Measurements from ENCODE around the gene RBM3. TPM values are rescaled to one million over a fixed set of nuclear protein-coding genes. Genes with fewer than 3 reads are reported as not detected.

Gene RBM3
- total and polyA plus RNA-seq, 2 donors (not counting 1 experiment from before 2014, with no cell fraction given), result 52.7 to 464 TPM

DNA sequence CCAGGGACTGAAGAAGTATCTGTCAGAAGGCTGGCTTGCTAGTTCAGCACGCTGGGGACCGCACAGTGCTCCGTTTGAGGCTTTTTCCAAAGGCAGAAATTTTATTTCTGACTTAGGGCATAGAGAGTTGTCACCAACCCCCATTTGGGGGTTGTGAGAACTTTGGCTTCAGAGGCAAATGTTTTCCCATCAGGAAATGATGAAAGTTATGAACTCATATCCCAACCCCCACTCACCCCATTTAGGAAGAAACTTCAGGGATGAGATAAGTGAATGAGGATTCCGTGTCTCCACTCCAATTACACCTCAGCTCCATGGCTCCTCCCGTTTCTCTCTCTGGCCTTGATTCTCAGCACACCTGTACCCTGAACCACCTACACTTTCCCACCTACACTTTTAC lies 18.7 kb downstream of the RBM3 start:
- H3K9me3 ChIP-seq (ENCODE audit: control insufficient read depth, insufficient read depth, low read depth, low read length), result no peaks in the 10 kb centered on the region
- no peak overlapping the region for H3K4me3 ChIP-seq (replicated peaks in 1 of 4; ENCODE audit: control extremely low read depth in 1 of 4, insufficient read depth in 1 of 4, low read depth in 3 of 4, low read length in 4 of 4)
- H2AFZ ChIP-seq (ENCODE audit: low read length), result no peak overlapping the region
- peak in 1 of 2 donors; percentile 24 for DNase-seq (ENCODE audit: low read depth in 2 of 2)
- no peak for TF ChIP-seq EZH2 (IDR thresholded peaks at IDR 0.05; ENCODE audit: low read length, missing control alignments)
- TF ChIP-seq, protein P1, sequence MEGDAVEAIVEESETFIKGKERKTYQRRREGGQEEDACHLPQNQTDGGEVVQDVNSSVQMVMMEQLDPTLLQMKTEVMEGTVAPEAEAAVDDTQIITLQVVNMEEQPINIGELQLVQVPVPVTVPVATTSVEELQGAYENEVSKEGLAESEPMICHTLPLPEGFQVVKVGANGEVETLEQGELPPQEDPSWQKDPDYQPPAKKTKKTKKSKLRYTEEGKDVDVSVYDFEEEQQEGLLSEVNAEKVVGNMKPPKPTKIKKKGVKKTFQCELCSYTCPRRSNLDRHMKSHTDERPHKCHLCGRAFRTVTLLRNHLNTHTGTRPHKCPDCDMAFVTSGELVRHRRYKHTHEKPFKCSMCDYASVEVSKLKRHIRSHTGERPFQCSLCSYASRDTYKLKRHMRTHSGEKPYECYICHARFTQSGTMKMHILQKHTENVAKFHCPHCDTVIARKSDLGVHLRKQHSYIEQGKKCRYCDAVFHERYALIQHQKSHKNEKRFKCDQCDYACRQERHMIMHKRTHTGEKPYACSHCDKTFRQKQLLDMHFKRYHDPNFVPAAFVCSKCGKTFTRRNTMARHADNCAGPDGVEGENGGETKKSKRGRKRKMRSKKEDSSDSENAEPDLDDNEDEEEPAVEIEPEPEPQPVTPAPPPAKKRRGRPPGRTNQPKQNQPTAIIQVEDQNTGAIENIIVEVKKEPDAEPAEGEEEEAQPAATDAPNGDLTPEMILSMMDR (conservative IDR thresholded peaks at IDR 0.05 in 1 of 2, IDR thresholded peaks at IDR 0.05 in 1 of 2; ENCODE audit: low read depth in 1 of 2, low read length in 2 of 2), result no peak
- no peaks in the 10 kb centered on the region for H4K20me1 ChIP-seq (ENCODE audit: control insufficient read depth, extremely low read depth, insufficient read depth, low read length)
- no peaks in the 10 kb centered on the region for H3K36me3 ChIP-seq (ENCODE audit: control insufficient read depth, insufficient read depth, low read length)
- peaks cover 3% of the 10 kb centered on the region for H3K4me1 ChIP-seq (ENCODE audit: control insufficient read depth, extremely low read depth, insufficient read depth, low read length)
- no peak overlapping the region for H3K4me2 ChIP-seq (ENCODE audit: extremely low read depth, insufficient read depth, low read length)
- H3K9ac ChIP-seq (ENCODE audit: insufficient read depth, low read length), result no peak overlapping the region
- H3K79me2 ChIP-seq (ENCODE audit: control insufficient read depth, insufficient read depth, low read length), result no peaks in the 10 kb centered on the region
- no peak overlapping the region for H3K27ac ChIP-seq (ENCODE audit: insufficient read depth, low read length)
- H3K27me3 ChIP-seq (ENCODE audit: control insufficient read depth, insufficient read depth, low read length), result no peaks in the 10 kb centered on the region

DNA sequence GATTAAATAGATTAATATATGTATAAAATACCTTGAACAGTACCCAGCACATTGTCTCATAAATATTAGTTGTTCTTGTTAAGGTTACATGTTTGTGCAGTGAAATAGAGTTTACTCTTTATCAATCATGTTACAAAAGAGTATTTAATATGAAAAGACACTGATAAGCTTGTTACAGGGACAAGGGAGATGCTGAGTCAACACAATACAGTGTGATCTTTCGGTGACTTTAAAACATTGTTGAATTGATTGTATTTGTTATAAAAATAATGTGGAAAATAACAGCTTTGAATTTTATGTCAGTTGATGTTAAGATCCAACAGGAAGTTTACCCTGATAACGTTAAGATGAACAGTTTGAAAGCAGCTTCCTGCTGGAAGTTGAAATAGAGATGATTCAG lies 21.6 kb downstream of the RBM3 start:
- Histone ChIP-seq H3K4me2 (ENCODE audit: extremely low read depth, insufficient read depth, low read length) (no peak overlapping the region), H3K4me1 (ENCODE audit: control insufficient read depth, extremely low read depth, insufficient read depth, low read length) (peaks cover 3% of the 10 kb centered on the region), H3K36me3 (ENCODE audit: control insufficient read depth, insufficient read depth, low read length) (peaks cover 2% of the 10 kb centered on the region), H3K4me3 (replicated peaks in 1 of 4; ENCODE audit: control extremely low read depth in 1 of 4, insufficient read depth in 1 of 4, low read depth in 3 of 4, low read length in 4 of 4) (no peak overlapping the region), H3K9me3 (ENCODE audit: control insufficient read depth, insufficient read depth, low read depth, low read length) (no peaks in the 10 kb centered on the region), H3K27ac (ENCODE audit: insufficient read depth, low read length) (no peak overlapping the region), H3K27me3 (ENCODE audit: control insufficient read depth, insufficient read depth, low read length) (no peaks in the 10 kb centered on the region), H3K9ac (ENCODE audit: insufficient read depth, low read length) (no peak overlapping the region), H4K20me1 (ENCODE audit: control insufficient read depth, extremely low read depth, insufficient read depth, low read length) (no peaks in the 10 kb centered on the region), H2AFZ (ENCODE audit: low read length) (no peak overlapping the region), H3K79me2 (ENCODE audit: control insufficient read depth, insufficient read depth, low read length) (peaks cover 3% of the 10 kb centered on the region)
- TF ChIP-seq EZH2 (IDR thresholded peaks at IDR 0.05; ENCODE audit: low read length, missing control alignments), result no peak
- TF ChIP-seq, protein P1 (conservative IDR thresholded peaks at IDR 0.05 in 1 of 2, IDR thresholded peaks at IDR 0.05 in 1 of 2; ENCODE audit: low read depth in 1 of 2, low read length in 2 of 2), result no peak
- DNase-seq (ENCODE audit: low read depth in 2 of 2), result no peak

DNA sequence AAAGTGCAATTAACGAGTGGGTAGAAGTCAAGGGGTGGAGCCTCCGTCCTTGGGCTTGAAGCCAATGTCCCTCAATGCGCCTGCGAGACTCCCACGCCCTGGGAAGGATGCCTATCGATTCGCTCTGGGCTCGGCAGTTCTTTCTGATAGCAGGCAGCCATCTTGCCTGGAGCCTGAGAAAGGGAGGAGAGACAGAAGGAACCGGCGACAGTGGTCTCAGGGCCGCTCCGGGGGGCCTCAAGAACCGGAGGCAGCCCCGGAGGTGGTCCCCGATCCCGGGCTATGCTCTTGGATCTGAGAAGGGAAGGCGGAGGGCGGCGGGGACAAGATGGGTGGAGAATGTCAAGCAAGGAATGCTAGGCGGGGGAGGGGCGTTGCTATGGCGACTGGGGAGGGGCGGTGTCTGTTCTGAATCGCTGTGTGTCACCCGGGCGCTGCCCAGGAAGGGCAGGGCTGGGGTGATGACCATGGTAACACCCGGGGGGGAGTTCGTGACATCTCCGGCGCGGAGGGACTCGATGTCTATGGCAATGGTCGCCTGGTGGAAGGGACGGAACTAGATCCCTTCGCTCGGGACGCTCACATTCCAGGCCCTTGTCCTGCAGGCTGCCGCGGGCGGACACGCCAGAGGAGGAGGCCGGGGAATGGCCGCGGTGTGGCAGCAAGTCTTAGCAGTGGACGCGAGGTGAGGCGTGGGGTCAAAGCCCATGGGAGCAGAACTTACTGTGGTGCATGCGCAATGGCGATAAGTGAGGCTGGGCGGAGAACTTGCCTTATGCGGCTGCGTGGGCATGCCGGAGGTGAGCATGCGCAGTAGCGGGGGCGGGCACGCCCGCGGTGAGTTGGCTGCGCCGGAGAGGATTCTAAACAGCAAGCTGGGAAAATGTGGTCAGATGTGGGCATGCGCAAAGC lies 23.3 kb downstream of the RBM3 start, which contains the start of gene WDR13:
Gene WDR13, plus strand, starts transcription at position 140 of the 912 bp plus-strand sequence. Its CDS starts 505 bp downstream, at position 645.
- peak within 1 kb of the TSS; percentile 77 for H3K4me2 ChIP-seq (ENCODE audit: extremely low read depth, insufficient read depth, low read length)
- H4K20me1 ChIP-seq (ENCODE audit: control insufficient read depth, extremely low read depth, insufficient read depth, low read length), result no peaks in the 10 kb centered on the region
- H2AFZ ChIP-seq (ENCODE audit: low read length), result peak within 1 kb of the TSS; percentile 23
- peak within 1 kb of the TSS; percentile 99 for H3K27ac ChIP-seq (ENCODE audit: insufficient read depth, low read length)
- peak within 1 kb of the TSS; percentile 68 to 69 (median 69) for H3K4me3 ChIP-seq (replicated peaks in 1 of 4; ENCODE audit: control extremely low read depth in 1 of 4, insufficient read depth in 1 of 4, low read depth in 3 of 4, low read length in 4 of 4)
- H3K4me1 ChIP-seq (ENCODE audit: control insufficient read depth, extremely low read depth, insufficient read depth, low read length), result no peaks in the 10 kb centered on the region
- H3K79me2 ChIP-seq (ENCODE audit: control insufficient read depth, insufficient read depth, low read length), result peaks cover 3% of the 10 kb centered on the region
- TF ChIP-seq, protein P1 (conservative IDR thresholded peaks at IDR 0.05 in 1 of 2, IDR thresholded peaks at IDR 0.05 in 1 of 2; ENCODE audit: low read depth in 1 of 2, low read length in 2 of 2), result no peak
- no peak for TF ChIP-seq EZH2 (IDR thresholded peaks at IDR 0.05; ENCODE audit: low read length, missing control alignments)
- H3K36me3 ChIP-seq (ENCODE audit: control insufficient read depth, insufficient read depth, low read length), result peaks cover 2% of the 10 kb centered on the region
- peak; percentile 93 to 97 for DNase-seq (ENCODE audit: low read depth in 2 of 2)
- peak within 1 kb of the TSS; percentile 96 for H3K9ac ChIP-seq (ENCODE audit: insufficient read depth, low read length)
- no peaks in the 10 kb centered on the region for H3K9me3 ChIP-seq (ENCODE audit: control insufficient read depth, insufficient read depth, low read depth, low read length)
- no peaks in the 10 kb centered on the region for H3K27me3 ChIP-seq (ENCODE audit: control insufficient read depth, insufficient read depth, low read length)

All from fibroblast of lung (primary cell).